ENCODE results near the gene PIGK. TPM values are rescaled to one million over a fixed set of nuclear protein-coding genes. Genes with fewer than 3 reads are reported as not detected.

Gene PIGK
- total and polyA plus RNA-seq, 2 donors (not counting 1 experiment from before 2014, with no cell fraction given) = 3.1 to 14.9 TPM

- DNase-seq (no peak), ATAC-seq (ENCODE audit: low read depth) (no peak)
- H3K27me3 Mint-ChIP-seq = peaks cover 3% of the 10 kb centered on the region
- Histone ChIP-seq H3K9me3 (ENCODE audit: control extremely low read depth in 1 of 3, control insufficient read depth in 2 of 3, insufficient read depth in 1 of 3, low read length in 2 of 3) (no peaks in the 10 kb centered on the region), H3K79me2 (ENCODE audit: control insufficient read depth, insufficient read depth, low read length) (no peaks in the 10 kb centered on the region), H3K4me1 (ENCODE audit: control insufficient read depth in 2 of 2, insufficient read depth in 2 of 2, low read length in 2 of 2) (no peaks in the 10 kb centered on the region), H4K20me1 (ENCODE audit: control insufficient read depth, insufficient read depth, low read length, poor library complexity, severe bottlenecking) (no peaks in the 10 kb centered on the region), H3K27ac (ENCODE audit: low read length in 2 of 2) (no peak overlapping the region), H2AFZ (ENCODE audit: insufficient read depth, low read depth, low read length, poor library complexity, severe bottlenecking) (no peak overlapping the region), H3K4me2 (replicated peaks; ENCODE audit: low read depth, low read length, poor library complexity, severe bottlenecking) (no peak overlapping the region), H3K9ac (ENCODE audit: low read length) (no peak overlapping the region), H3K27me3 (replicated peaks in 1 of 4; ENCODE audit: control extremely low read depth in 1 of 4, control insufficient read depth in 3 of 4, insufficient read depth in 4 of 4, low read length in 3 of 4) (no peaks in the 10 kb centered on the region), H3K4me3 (ENCODE audit: control extremely low read depth in 1 of 5, extremely low read depth in 1 of 5, insufficient read depth in 1 of 5, low read depth in 2 of 5, low read length in 4 of 5) (no peak overlapping the region), H3K36me3 (replicated peaks in 1 of 2; ENCODE audit: control extremely low read depth in 1 of 2, control insufficient read depth in 1 of 2, extremely low read depth in 1 of 2, insufficient read depth in 2 of 2, low read length in 1 of 2) (no peaks in the 10 kb centered on the region)
- POLR2A ChIA-PET = no interaction called here
- H3K4me3 Mint-ChIP-seq = no peak overlapping the region
- CTCF ChIA-PET = no interaction called here
- WGBS (ENCODE audit: insufficient coverage) = 92% methylated on average over 4 of the region's 7 CpGs
- intact Hi-C loops (cut with micrococcal nuclease) = no loop called here
- H3K4me1 Mint-ChIP-seq = no peaks in the 10 kb centered on the region
- no peaks in the 10 kb centered on the region for H3K9me3 Mint-ChIP-seq (ENCODE audit: insufficient read depth)
- no peak for TF ChIP-seq EZH2 (IDR thresholded peaks at IDR 0.05; ENCODE audit: borderline replicate concordance, insufficient read depth, low read depth, low read length, poor library complexity, severe bottlenecking)
- TF ChIP-seq, protein P1, sequence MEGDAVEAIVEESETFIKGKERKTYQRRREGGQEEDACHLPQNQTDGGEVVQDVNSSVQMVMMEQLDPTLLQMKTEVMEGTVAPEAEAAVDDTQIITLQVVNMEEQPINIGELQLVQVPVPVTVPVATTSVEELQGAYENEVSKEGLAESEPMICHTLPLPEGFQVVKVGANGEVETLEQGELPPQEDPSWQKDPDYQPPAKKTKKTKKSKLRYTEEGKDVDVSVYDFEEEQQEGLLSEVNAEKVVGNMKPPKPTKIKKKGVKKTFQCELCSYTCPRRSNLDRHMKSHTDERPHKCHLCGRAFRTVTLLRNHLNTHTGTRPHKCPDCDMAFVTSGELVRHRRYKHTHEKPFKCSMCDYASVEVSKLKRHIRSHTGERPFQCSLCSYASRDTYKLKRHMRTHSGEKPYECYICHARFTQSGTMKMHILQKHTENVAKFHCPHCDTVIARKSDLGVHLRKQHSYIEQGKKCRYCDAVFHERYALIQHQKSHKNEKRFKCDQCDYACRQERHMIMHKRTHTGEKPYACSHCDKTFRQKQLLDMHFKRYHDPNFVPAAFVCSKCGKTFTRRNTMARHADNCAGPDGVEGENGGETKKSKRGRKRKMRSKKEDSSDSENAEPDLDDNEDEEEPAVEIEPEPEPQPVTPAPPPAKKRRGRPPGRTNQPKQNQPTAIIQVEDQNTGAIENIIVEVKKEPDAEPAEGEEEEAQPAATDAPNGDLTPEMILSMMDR (IDR thresholded peaks at IDR 0.05) = no peak
- H3K27ac Mint-ChIP-seq = no peak overlapping the region
Observed at GRCh38 chr1:77057994-77058585, 161.1 kb downstream of the PIGK start.

DNA sequence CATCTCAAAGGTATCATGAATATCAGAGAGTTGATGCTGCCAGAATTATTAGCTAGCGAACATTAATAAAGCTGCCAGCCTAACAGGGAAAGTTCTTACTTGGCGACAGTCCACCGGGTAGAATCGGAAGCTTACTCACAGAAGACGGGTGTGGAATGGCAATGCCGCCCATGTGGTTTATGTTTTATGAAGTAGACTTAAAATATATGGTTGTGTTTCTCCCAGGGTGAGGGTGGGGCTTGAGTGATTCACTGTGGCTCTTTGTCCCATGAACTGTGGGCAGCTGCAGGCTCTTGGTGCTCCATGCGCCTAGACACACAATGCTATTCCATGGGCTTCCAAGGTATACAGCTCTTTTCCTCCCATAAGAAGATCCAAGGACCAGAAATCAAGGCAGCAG lies 162.7 kb downstream of the PIGK start:
- Histone ChIP-seq H3K79me2 (ENCODE audit: control insufficient read depth, insufficient read depth, low read length) (no peaks in the 10 kb centered on the region), H2AFZ (ENCODE audit: insufficient read depth, low read depth, low read length, poor library complexity, severe bottlenecking) (no peak overlapping the region), H3K4me3 (ENCODE audit: control extremely low read depth in 1 of 5, extremely low read depth in 1 of 5, insufficient read depth in 1 of 5, low read depth in 2 of 5, low read length in 4 of 5) (no peak overlapping the region), H3K27me3 (replicated peaks in 1 of 4; ENCODE audit: control extremely low read depth in 1 of 4, control insufficient read depth in 3 of 4, insufficient read depth in 4 of 4, low read length in 3 of 4) (no peaks in the 10 kb centered on the region), H3K9ac (ENCODE audit: low read length) (no peak overlapping the region), H3K4me2 (replicated peaks; ENCODE audit: low read depth, low read length, poor library complexity, severe bottlenecking) (no peak overlapping the region), H4K20me1 (ENCODE audit: control insufficient read depth, insufficient read depth, low read length, poor library complexity, severe bottlenecking) (no peaks in the 10 kb centered on the region), H3K27ac (ENCODE audit: low read length in 2 of 2) (no peak overlapping the region), H3K4me1 (ENCODE audit: control insufficient read depth in 2 of 2, insufficient read depth in 2 of 2, low read length in 2 of 2) (no peaks in the 10 kb centered on the region), H3K36me3 (replicated peaks in 1 of 2; ENCODE audit: control extremely low read depth in 1 of 2, control insufficient read depth in 1 of 2, extremely low read depth in 1 of 2, insufficient read depth in 2 of 2, low read length in 1 of 2) (no peaks in the 10 kb centered on the region), H3K9me3 (ENCODE audit: control extremely low read depth in 1 of 3, control insufficient read depth in 2 of 3, insufficient read depth in 1 of 3, low read length in 2 of 3) (no peaks in the 10 kb centered on the region)
- Mint-ChIP-seq H3K4me1 (no peaks in the 10 kb centered on the region), H3K9me3 (ENCODE audit: insufficient read depth) (no peaks in the 10 kb centered on the region), H3K27me3 (peaks cover 3% of the 10 kb centered on the region), H3K4me3 (no peak overlapping the region), H3K27ac (no peak overlapping the region)
- TF ChIP-seq, protein P1 (IDR thresholded peaks at IDR 0.05) = no peak
- TF ChIP-seq EZH2 (IDR thresholded peaks at IDR 0.05; ENCODE audit: borderline replicate concordance, insufficient read depth, low read depth, low read length, poor library complexity, severe bottlenecking) = no peak
- ChIA-PET CTCF (no interaction called here), POLR2A (no interaction called here)
- no peak for ATAC-seq (ENCODE audit: low read depth)
- no peak for DNase-seq
- 97% methylated on average over 7 of the region's 7 CpGs for WGBS (ENCODE audit: insufficient coverage)
- intact Hi-C loops (cut with micrococcal nuclease) = no loop called here

All from B cell (primary cell).